Activated CD8-positive, alpha-beta T cell treated with anti-CD3 and anti-CD28 coated beads, Interleukin-2, amount 10 ng/mL, durations not matched to agents 7 days and 5 days (primary cell): ENCODE data around the gene HBB. TPM values are rescaled to one million over a fixed set of nuclear protein-coding genes. Genes with fewer than 3 reads are reported as not detected.

ENCODE experiments used
- ATAC-seq: fragments of 150-1000 bp; cut with Tn5 transposase; one replicate; pipeline ENCODE4 v1.10.0; 2021; ENCODE audit warnings: moderate library complexity
- CTCF ChIA-PET: fragments of 350-600 bp; sonication (Branson Sonifier 250); formaldehyde crosslinking; loops from one replicate; lab custom pipeline; 2021; ENCODE audit warnings: antibody characterized with exemption; lab: Charles Lee
- POLR2A ChIA-PET: fragments of 350-600 bp; sonication (Branson Sonifier 250); formaldehyde crosslinking; loops from one replicate; lab custom pipeline; 2021; ENCODE audit warnings: antibody characterized with exemption; lab: Charles Lee
- DNase-seq: peaks from one replicate; pipeline ENCODE4 v3.0.0-alpha.2; 2020
- H3K27ac Mint-ChIP-seq: one replicate; pipeline ENCODE4 v1.8.0; 2021; ENCODE audit warnings: mild to moderate bottlenecking, mixed read lengths
- H3K27me3 Mint-ChIP-seq: one replicate; pipeline ENCODE4 v1.8.0; 2021; ENCODE audit warnings: low read depth, mixed read lengths
- H3K36me3 Mint-ChIP-seq: one replicate; pipeline ENCODE4 v1.8.0; 2021; ENCODE audit warnings: low read depth, mixed read lengths
- H3K4me1 Mint-ChIP-seq: one replicate; pipeline ENCODE4 v1.8.0; 2021; ENCODE audit warnings: low read depth, mixed read lengths
- H3K4me3 Mint-ChIP-seq: one replicate; pipeline ENCODE4 v1.8.0; 2021; ENCODE audit warnings: mild to moderate bottlenecking, mixed read lengths
- H3K9me3 Mint-ChIP-seq: one replicate; pipeline ENCODE4 v1.8.0; 2022; ENCODE audit warnings: mixed read lengths; ENCODE audit not compliant: insufficient read depth
- total RNA-seq, 2 experiments: library from RNA; stranded (reverse); gene quantifications; one replicate each; pipeline ENCODE4 v1.2.3, GENCODE V29; 2021

Gene HBB
- total RNA-seq, 2 experiments from 2014 or later: not detected

DNA sequence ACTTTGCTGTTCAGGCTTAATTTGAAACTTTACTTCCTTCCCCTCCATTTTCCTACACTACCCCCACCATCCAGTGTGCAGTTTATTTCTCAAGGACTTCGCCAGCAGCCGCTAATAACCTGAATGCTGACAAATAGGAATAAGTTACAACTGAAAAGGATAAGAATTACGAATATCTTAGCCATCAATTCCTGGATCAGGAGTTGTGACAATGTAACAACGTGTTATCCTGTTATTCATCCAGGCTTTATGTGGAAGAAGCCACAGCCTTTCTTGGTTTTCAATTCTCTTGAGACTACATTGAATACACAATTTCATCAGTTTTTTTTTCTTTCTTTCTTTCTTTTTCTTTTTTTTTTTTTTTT is 16.9 kb upstream of the HBB start:
- POLR2A ChIA-PET: no interaction called here
- DNase-seq (no peak), ATAC-seq (no peak)
- Mint-ChIP-seq H3K27ac (no peak overlapping the region), H3K9me3 (no peaks in the 10 kb centered on the region), H3K36me3 (no peaks in the 10 kb centered on the region), H3K27me3 (no peaks in the 10 kb centered on the region), H3K4me3 (no peak overlapping the region), H3K4me1 (no peaks in the 10 kb centered on the region)
- CTCF ChIA-PET: no interaction called here

DNA sequence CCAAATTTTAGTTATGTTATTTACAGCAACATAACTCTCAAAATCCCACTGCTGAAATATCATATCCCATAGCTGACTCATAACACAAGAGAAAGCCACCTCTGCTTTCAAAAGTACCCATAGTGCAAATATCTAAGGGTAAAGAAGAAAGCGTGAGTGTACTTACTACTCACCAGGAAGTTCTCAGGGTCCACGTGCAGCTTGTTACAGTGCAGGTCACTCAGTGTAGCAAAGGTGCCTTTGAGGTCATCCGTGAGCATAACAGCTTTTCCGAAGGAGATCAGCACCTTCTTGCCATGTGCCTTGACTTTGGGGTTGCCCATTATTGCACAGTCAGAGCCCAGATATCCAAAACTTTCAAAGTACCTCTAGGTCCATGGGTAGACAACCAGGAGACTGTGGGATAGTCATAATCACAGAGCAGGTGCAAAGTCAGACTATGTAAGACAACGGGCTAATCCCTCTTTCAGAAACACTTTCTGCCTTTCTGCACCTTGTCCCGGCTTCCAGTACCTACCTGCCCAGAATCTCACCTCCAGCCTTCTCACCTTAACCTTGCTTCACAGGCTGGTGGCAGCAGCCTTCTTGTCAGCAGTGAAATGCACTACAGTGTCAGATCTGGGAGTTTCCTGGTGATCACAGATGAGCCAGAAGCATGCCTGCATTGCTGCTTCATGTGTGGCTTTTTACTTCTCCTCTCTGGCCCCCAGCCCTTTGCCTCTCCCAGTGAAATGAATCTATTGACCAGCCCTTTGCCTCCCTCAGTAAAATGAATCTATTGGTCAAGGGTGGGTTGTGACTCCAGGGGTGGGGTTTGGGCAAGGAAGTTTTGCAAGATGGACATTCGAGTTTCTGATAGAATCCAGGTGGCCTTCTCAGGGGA is 16.3 kb upstream of the HBB start:
- no peak overlapping the region for H3K4me3 Mint-ChIP-seq
- ChIA-PET POLR2A (no interaction called here), CTCF (no interaction called here)
- ATAC-seq: no peak
- H3K27me3 Mint-ChIP-seq: no peaks in the 10 kb centered on the region
- DNase-seq: no peak
- H3K36me3 Mint-ChIP-seq: no peaks in the 10 kb centered on the region
- H3K4me1 Mint-ChIP-seq: no peaks in the 10 kb centered on the region
- H3K27ac Mint-ChIP-seq: no peak overlapping the region
- no peaks in the 10 kb centered on the region for H3K9me3 Mint-ChIP-seq

DNA sequence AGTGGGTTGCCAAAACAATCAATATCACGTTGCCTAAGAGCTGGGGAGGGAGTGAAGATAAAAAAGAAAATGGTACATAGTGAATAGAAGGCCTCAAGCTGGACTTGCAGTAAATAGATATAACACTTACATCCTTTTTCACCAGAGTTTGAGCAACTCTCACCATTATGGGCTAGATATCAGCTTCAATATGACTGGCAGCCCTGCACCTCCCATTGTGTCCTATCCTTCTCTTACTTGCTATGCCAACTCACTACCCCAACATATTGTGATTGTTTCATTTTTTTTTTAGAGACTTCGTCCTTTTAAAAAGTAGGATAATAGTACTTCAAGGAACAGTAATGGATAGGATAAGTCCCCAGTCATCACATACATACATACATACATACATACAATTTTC is 15.3 kb upstream of the HBB start:
- H3K36me3 Mint-ChIP-seq: no peaks in the 10 kb centered on the region
- DNase-seq (no peak), ATAC-seq (no peak)
- CTCF ChIA-PET: no interaction called here
- no peak overlapping the region for H3K4me3 Mint-ChIP-seq
- no peaks in the 10 kb centered on the region for H3K9me3 Mint-ChIP-seq
- POLR2A ChIA-PET: no interaction called here
- H3K4me1 Mint-ChIP-seq: no peaks in the 10 kb centered on the region
- peaks cover 3% of the 10 kb centered on the region for H3K27me3 Mint-ChIP-seq
- no peak overlapping the region for H3K27ac Mint-ChIP-seq

DNA sequence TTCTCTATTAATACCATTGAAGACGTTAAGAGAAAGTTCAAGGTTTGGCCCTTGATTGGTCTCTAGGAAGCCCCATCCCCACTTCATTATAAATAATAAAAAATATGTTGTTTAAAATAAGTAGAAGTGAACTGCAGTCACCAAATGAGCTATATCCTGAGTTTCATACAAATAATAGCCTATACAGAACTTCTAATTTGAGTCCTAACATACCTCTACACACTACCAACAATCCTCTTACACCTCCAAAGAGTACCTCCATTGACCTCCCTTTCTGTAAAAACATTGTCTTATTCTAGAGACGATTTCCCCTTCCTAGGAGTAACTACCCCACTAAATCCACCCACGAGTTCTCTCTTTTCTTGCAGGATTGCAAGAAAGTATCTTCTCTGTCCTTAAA is 14.6 kb upstream of the HBB start:
- CTCF ChIA-PET: no interaction called here
- POLR2A ChIA-PET: no interaction called here
- Mint-ChIP-seq H3K27ac (no peak overlapping the region), H3K9me3 (no peaks in the 10 kb centered on the region), H3K27me3 (peaks cover 4% of the 10 kb centered on the region), H3K4me1 (no peaks in the 10 kb centered on the region), H3K36me3 (no peaks in the 10 kb centered on the region), H3K4me3 (no peak overlapping the region)
- no peak for ATAC-seq
- DNase-seq: no peak

DNA sequence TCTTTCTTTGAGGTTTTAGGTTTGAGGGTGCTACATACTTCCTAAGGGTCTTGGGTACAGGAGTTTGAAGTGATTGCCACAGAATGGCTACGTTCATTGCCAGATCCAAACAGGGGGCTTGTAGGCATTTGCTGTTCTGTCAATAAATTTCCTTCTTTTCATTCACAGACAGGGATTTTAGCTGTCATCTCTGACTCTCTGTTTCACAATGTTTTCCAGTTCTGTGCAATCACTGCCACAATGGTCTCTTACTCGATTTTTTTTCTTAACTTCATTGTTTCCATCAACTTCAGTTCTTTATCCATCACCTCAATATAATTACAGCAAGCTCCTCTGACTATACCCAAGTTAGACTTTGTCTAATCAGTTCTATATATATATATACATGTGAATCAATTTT is 13.6 kb upstream of the HBB start:
- Mint-ChIP-seq H3K9me3 (no peaks in the 10 kb centered on the region), H3K4me3 (no peak overlapping the region), H3K4me1 (no peaks in the 10 kb centered on the region), H3K27ac (no peak overlapping the region), H3K27me3 (peaks cover 8% of the 10 kb centered on the region), H3K36me3 (no peaks in the 10 kb centered on the region)
- ChIA-PET CTCF (no interaction called here), POLR2A (no interaction called here)
- DNase-seq (no peak), ATAC-seq (no peak)

DNA sequence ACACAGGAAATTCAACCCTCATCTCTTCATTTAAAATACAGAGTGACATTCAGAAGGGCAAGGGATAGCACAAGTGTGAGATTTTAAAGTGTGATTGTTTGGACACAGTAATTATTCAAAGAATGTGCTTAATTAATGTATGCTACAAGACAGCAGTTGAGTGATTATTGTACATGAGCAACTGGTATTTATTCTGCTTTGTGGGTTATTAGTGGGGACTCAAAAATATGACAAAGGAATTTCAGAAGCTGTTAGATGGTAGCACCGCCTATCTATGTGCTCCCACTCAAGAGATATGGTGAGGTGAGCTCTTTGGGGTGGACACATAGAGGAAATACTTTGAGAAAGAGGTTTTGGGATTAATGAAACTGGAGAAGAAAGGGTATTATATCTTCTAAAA is 13.2 kb upstream of the HBB start:
- ATAC-seq: no peak
- no peaks in the 10 kb centered on the region for H3K4me1 Mint-ChIP-seq
- POLR2A ChIA-PET: no interaction called here
- H3K27ac Mint-ChIP-seq: no peak overlapping the region
- H3K36me3 Mint-ChIP-seq: no peaks in the 10 kb centered on the region
- CTCF ChIA-PET: no interaction called here
- no peak for DNase-seq
- no peaks in the 10 kb centered on the region for H3K9me3 Mint-ChIP-seq
- H3K27me3 Mint-ChIP-seq: peaks cover 10% of the 10 kb centered on the region
- no peak overlapping the region for H3K4me3 Mint-ChIP-seq

DNA sequence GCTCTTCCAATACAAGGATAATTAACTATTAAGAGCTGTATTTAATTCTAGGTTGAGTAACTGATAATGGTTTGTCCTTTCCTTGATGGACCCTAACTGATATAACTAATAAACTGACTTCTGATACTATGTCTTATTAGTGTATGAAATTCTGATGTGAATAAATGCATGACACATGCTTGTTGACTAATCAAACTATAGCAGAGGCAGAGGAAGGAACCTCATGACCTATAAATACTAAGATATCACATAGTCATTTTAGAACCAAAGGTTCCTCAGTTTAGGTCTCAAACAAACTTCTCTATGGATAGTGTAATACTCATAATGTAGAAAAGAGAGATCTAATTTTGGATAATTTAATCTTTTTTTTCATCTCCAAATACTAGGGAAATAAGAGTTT is 12.2 kb upstream of the HBB start:
- ATAC-seq: no peak
- no peak for DNase-seq
- ChIA-PET POLR2A (no interaction called here), CTCF (no interaction called here)
- H3K9me3 Mint-ChIP-seq: no peaks in the 10 kb centered on the region
- H3K27ac Mint-ChIP-seq: no peak overlapping the region
- H3K36me3 Mint-ChIP-seq: no peaks in the 10 kb centered on the region
- no peak overlapping the region for H3K4me3 Mint-ChIP-seq
- H3K4me1 Mint-ChIP-seq: peaks cover 6% of the 10 kb centered on the region
- H3K27me3 Mint-ChIP-seq: peaks cover 10% of the 10 kb centered on the region

DNA sequence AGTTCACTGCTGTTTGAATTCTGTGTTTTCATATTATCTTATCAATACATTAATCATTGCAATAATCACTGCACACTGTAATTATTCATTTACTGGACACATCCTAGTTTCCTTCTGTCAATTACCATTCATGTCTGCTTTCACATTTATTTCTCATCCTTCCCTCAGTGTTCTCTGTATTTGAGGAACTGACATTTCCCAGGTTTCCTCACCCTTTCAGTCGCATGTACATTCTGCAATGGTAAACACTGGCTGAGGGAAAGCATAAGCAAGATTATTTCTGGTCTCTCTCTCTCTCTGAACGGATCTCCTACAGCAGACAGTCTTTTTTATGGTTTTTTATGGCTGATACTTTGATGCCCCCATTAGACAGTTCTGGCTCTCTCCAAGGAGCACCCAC is 11.6 kb upstream of the HBB start:
- Mint-ChIP-seq H3K4me3 (no peak overlapping the region), H3K27me3 (peaks cover 10% of the 10 kb centered on the region), H3K9me3 (no peaks in the 10 kb centered on the region), H3K4me1 (peaks cover 8% of the 10 kb centered on the region), H3K36me3 (no peaks in the 10 kb centered on the region), H3K27ac (no peak overlapping the region)
- ChIA-PET CTCF (no interaction called here), POLR2A (no interaction called here)
- no peak for ATAC-seq
- no peak for DNase-seq

DNA sequence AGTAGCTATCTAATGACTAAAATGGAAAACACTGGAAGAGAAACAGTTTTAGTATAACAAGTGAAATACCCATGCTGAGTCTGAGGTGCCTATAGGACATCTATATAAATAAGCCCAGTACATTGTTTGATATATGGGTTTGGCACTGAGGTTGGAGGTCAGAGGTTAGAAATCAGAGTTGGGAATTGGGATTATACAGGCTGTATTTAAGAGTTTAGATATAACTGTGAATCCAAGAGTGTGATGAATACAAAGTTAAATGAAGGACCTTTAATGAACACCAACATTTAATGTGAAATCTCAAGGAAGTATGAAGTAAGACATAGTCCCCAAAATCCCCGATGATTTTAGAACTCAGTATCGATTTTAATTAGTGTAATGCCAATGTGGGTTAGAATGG is 10.5 kb upstream of the HBB start:
- H3K36me3 Mint-ChIP-seq: no peaks in the 10 kb centered on the region
- ATAC-seq (no peak), DNase-seq (no peak)
- H3K9me3 Mint-ChIP-seq: no peaks in the 10 kb centered on the region
- H3K4me3 Mint-ChIP-seq: no peak overlapping the region
- ChIA-PET CTCF (no interaction called here), POLR2A (no interaction called here)
- H3K27ac Mint-ChIP-seq: no peak overlapping the region
- peaks cover 8% of the 10 kb centered on the region for H3K4me1 Mint-ChIP-seq
- H3K27me3 Mint-ChIP-seq: peaks cover 10% of the 10 kb centered on the region

DNA sequence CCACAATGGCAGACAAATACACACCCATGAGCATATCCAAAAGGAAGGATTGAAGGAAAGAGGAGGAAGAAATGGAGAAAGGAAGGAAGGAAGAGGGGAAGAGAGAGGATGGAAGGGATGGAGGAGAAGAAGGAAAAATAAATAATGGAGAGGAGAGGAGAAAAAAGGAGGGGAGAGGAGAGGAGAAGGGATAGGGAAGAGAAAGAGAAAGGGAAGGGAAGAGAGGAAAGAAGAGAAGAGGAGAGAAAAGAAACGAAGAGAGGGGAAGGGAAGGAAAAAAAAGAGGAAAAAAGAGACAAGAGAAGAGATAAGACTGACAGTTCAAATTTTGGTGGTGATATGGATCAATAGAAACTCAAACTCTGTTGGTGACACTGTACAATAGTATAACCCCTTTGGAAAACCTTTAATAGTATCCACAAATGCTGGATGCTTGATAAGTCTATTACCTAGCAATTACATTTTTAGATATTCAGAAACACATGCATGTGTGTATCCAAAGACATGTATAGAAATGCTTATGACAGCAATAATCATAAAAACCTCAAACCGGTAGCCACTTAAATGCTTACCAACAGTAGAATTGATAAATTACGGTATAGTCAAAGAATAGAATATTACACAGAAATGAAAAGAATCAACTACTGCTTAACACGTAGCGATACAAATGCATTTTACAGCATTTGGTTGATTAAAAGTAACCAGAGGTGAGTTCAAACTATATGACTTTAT is 8.7 kb upstream of the HBB start:
- DNase-seq (no peak), ATAC-seq (no peak)
- no peaks in the 10 kb centered on the region for H3K36me3 Mint-ChIP-seq
- ChIA-PET POLR2A (no interaction called here), CTCF (no interaction called here)
- peaks cover 10% of the 10 kb centered on the region for H3K27me3 Mint-ChIP-seq
- no peak overlapping the region for H3K27ac Mint-ChIP-seq
- no peaks in the 10 kb centered on the region for H3K9me3 Mint-ChIP-seq
- peaks cover 8% of the 10 kb centered on the region for H3K4me1 Mint-ChIP-seq
- H3K4me3 Mint-ChIP-seq: no peak overlapping the region

DNA sequence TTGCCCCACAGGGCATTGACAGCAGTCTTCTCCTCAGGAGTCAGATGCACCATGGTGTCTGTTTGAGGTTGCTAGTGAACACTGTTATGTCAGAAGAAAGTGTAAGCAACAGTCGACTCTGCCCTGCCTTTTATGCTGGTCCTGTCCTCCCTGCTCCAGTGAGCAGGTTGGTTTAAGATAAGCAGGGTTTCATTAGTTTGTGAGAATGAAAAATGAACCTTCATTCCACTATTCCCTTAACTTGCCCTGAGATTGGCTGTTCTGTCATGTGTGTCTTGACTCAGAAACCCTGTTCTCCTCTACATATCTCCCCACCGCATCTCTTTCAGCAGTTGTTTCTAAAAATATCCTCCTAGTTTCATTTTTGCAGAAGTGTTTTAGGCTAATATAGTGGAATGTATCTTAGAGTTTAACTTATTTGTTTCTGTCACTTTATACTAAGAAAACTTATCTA is 7.5 kb upstream of the HBB start, which contains the start of gene HBD:
Gene HBD (minus strand): TSS at position 103 of the 454 bp plus-strand sequence. CDS start 50 bp downstream, at position 53.
- no peak within 1 kb of the TSS for H3K4me3 Mint-ChIP-seq
- ATAC-seq (peak; percentile 19), DNase-seq (no peak)
- no peaks in the 10 kb centered on the region for H3K9me3 Mint-ChIP-seq
- peaks cover 8% of the 10 kb centered on the region for H3K4me1 Mint-ChIP-seq
- no peaks in the 10 kb centered on the region for H3K36me3 Mint-ChIP-seq
- H3K27ac Mint-ChIP-seq: no peak within 1 kb of the TSS
- H3K27me3 Mint-ChIP-seq: peaks cover 10% of the 10 kb centered on the region
- ChIA-PET CTCF (no interaction called here), POLR2A (no interaction called here)

DNA sequence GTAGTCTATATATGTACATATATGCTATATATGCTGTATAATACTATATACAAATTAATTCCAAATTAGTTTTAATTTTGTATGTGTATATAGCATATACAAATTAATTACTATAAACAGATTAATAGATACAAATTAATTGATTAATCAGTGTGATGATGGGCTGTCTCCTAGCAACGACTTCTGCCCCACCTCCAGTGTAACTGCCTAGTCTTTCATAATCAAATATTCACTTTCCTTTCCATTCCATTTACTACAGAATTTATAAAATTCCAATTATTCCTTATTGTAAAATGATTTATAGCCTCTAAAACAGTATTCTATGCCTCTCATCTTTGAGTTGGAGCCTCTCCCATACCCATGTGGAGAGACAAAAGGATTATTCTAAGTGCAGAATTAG is 6.4 kb upstream of the HBB start:
- H3K4me1 Mint-ChIP-seq: peaks cover 8% of the 10 kb centered on the region
- no peak for DNase-seq
- no peak overlapping the region for H3K4me3 Mint-ChIP-seq
- H3K36me3 Mint-ChIP-seq: no peaks in the 10 kb centered on the region
- no peaks in the 10 kb centered on the region for H3K9me3 Mint-ChIP-seq
- CTCF ChIA-PET: no interaction called here
- H3K27me3 Mint-ChIP-seq: peaks cover 10% of the 10 kb centered on the region
- POLR2A ChIA-PET: no interaction called here
- no peak overlapping the region for H3K27ac Mint-ChIP-seq
- no peak for ATAC-seq
